PFSK-1 (cell line): ENCODE measurements around the gene GNGT2.

Source experiments
- POLR2AphosphoS5 ChIP-seq: IDR thresholded peaks from 2 replicates; pipeline ENCODE4 v1.6.1; 2012; ENCODE audit warnings: low read depth, mild to moderate bottlenecking, control low read depth, low read length, moderate library complexity
- TF ChIP-seq, protein P1 (sequence below), 2 experiments: IDR thresholded peaks; 2 replicates each; pipeline versions ENCODE4 v1.6.1 to v1.8.0; 2011 to 2012; ENCODE audit warnings: low read depth in 2 of 2, low read length in 2 of 2, control low read depth in 1 of 2, inconsistent platforms in 1 of 2, mild to moderate bottlenecking in 1 of 2, moderate library complexity in 1 of 2; ENCODE audit not compliant: insufficient read depth in 1 of 2

DNA sequence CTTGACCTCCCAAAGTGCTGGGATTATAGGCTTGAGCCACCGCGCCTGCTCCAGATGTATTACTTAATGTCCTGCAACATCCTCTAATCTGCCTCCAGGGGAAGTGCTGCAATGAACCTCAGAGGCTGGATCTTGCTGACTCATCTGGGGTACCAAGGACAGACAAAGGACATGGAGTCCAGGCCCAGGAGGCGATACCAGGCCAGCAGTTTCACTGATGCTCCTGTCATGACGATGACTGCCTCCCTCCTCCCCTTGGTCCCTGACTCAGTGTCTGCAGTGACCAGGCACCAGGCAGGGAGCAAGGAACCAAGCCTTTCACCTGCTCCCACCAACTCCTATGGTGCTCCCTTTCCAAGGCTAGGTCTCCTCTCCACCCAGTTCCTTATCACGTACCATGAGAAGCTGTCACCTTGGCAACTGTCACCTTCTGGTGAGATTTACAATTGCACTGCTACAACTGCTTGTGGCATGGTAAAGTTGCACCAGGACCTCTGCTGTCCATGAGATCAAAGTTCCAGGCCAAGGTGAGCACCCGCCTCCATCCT is 41.8 kb upstream of the GNGT2 start:
- TF ChIP-seq POLR2AphosphoS5: no peak
- TF ChIP-seq, protein P1, sequence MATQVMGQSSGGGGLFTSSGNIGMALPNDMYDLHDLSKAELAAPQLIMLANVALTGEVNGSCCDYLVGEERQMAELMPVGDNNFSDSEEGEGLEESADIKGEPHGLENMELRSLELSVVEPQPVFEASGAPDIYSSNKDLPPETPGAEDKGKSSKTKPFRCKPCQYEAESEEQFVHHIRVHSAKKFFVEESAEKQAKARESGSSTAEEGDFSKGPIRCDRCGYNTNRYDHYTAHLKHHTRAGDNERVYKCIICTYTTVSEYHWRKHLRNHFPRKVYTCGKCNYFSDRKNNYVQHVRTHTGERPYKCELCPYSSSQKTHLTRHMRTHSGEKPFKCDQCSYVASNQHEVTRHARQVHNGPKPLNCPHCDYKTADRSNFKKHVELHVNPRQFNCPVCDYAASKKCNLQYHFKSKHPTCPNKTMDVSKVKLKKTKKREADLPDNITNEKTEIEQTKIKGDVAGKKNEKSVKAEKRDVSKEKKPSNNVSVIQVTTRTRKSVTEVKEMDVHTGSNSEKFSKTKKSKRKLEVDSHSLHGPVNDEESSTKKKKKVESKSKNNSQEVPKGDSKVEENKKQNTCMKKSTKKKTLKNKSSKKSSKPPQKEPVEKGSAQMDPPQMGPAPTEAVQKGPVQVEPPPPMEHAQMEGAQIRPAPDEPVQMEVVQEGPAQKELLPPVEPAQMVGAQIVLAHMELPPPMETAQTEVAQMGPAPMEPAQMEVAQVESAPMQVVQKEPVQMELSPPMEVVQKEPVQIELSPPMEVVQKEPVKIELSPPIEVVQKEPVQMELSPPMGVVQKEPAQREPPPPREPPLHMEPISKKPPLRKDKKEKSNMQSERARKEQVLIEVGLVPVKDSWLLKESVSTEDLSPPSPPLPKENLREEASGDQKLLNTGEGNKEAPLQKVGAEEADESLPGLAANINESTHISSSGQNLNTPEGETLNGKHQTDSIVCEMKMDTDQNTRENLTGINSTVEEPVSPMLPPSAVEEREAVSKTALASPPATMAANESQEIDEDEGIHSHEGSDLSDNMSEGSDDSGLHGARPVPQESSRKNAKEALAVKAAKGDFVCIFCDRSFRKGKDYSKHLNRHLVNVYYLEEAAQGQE (IDR thresholded peaks at IDR 0.05; ENCODE audit: insufficient read depth in 1 of 2, low read depth in 2 of 2, low read length in 2 of 2): no peak
